Retinal pigment epithelial cell (primary cell): ENCODE results near the gene SMARCA5.

Experiments used
- DNase-seq: peaks from one replicate; pipeline ENCODE4 v3.0.0-alpha.2; 2010; ENCODE audit warnings: low read depth
- H3K4me3 ChIP-seq: 2 replicates; pipeline ENCODE4 v1.5.1; 2011; ENCODE audit warnings: mild to moderate bottlenecking, low read length, control low read depth, moderate library complexity
- CTCF ChIP-seq: conservative IDR thresholded peaks from 2 replicates; pipeline ENCODE4 v1.5.1; 2011; ENCODE audit warnings: low read depth, low read length, control low read depth, inconsistent platforms

SMARCA5 gene

GRCh38 chr4:143513314-143514168, at the start of gene SMARCA5:
TSS of gene SMARCA5 (plus strand) at chr4:143513702. CDS start at chr4:143513925, 223 bp downstream.
- H3K4me3 ChIP-seq, result peak within 1 kb of the TSS; percentile 88
- no peak for TF ChIP-seq CTCF

GRCh38 chr4:143473334-143474126, 40.0 kb upstream of the SMARCA5 start:
- no peak for TF ChIP-seq CTCF
- no peak for DNase-seq

More at GRCh38 chr4:143513314-143514168, at the start of gene SMARCA5:
- DNase-seq, result peak; percentile 89

GRCh38 chr4:143477487-143477886, 36.0 kb upstream of the SMARCA5 start:
- DNase-seq, result no peak
- no peak for TF ChIP-seq CTCF

More at GRCh38 chr4:143473334-143474126, 40.0 kb upstream of the SMARCA5 start:
- no peak overlapping the region for H3K4me3 ChIP-seq

GRCh38 chr4:143481361-143481760, 32.1 kb upstream of the SMARCA5 start:
- DNase-seq, result no peak
- no peak for TF ChIP-seq CTCF
- no peak overlapping the region for H3K4me3 ChIP-seq

More at GRCh38 chr4:143477487-143477886, 36.0 kb upstream of the SMARCA5 start:
- H3K4me3 ChIP-seq, result no peak overlapping the region

GRCh38 chr4:143482840-143483239, 30.7 kb upstream of the SMARCA5 start:
- TF ChIP-seq CTCF, result peak; percentile 58
- no peak overlapping the region for H3K4me3 ChIP-seq
- peak; percentile 12 for DNase-seq

- TF ChIP-seq CTCF, result no peak
- no peak overlapping the region for H3K4me3 ChIP-seq
- no peak for DNase-seq
These were observed 27.2 kb upstream of the SMARCA5 start for GRCh38 chr4:143486314-143486713.
